Heart left ventricle (tissue), 16 donors: ENCODE data around the gene COMP. TPM values are rescaled to one million over a fixed set of nuclear protein-coding genes. Genes with fewer than 3 reads are reported as not detected.

Experiments used
- ATAC-seq, 4 donors: fragments of 200-7000 bp; cut with Tn5 transposase; one replicate each; pipeline ENCODE4 v1.9.1; 2020 to 2022; ENCODE audit warnings: moderate library complexity in 4 of 4, mild to moderate bottlenecking in 3 of 4, moderate number of reproducible peaks in 1 of 4
- DNase-seq, 5 donors: peaks; one replicate each; pipeline ENCODE4 v3.0.0-alpha.2; 2020
- H3K27ac ChIP-seq, 12 donors: fragments of 200-600 bp; sonication (generic) in 4 of 12; one replicate each; pipeline versions ENCODE4 v1.5.0 to v1.8.0; 2016 to 2022; ENCODE audit warnings: mild to moderate bottlenecking in 2 of 12
- H3K27me3 ChIP-seq, 9 donors: fragments of 200-600 bp; sonication (generic) in 2 of 9; one replicate each; pipeline versions ENCODE4 v1.5.1 to v1.8.0; 2016 to 2022; ENCODE audit warnings: mild to moderate bottlenecking in 3 of 9
- H3K36me3 ChIP-seq, 9 donors: fragments of 200-600 bp; sonication (generic) in 2 of 9; one replicate each; pipeline versions ENCODE4 v1.5.0 to v1.8.0; 2018 to 2022; ENCODE audit warnings: mild to moderate bottlenecking in 2 of 9
- H3K4me1 ChIP-seq, 12 donors: fragments of 200-600 bp; sonication (generic) in 4 of 12; one replicate each; pipeline versions ENCODE4 v1.5.0 to v1.8.0; 2016 to 2022; ENCODE audit warnings: mild to moderate bottlenecking in 3 of 12
- H3K4me3 ChIP-seq, 12 donors: fragments of 200-600 bp; sonication (generic) in 4 of 12; one replicate each; pipeline versions ENCODE4 v1.5.0 to v1.8.0; 2017 to 2022; ENCODE audit warnings: mild to moderate bottlenecking in 9 of 12, moderate library complexity in 4 of 12
- H3K9me3 ChIP-seq, 12 donors: fragments of 200-600 bp; sonication (generic) in 4 of 12; one replicate each; pipeline versions ENCODE4 v1.5.0 to v1.8.0; 2016 to 2022; ENCODE audit warnings: mild to moderate bottlenecking in 1 of 12
- CTCF ChIP-seq, 12 donors: fragments of 200-600 bp; sonication (generic) in 4 of 12; IDR thresholded peaks; one replicate each; pipeline versions ENCODE4 v1.5.0 to v1.8.0; 2018 to 2022; ENCODE audit warnings: antibody characterized with exemption in 12 of 12, mild to moderate bottlenecking in 5 of 12
- POLR2A ChIP-seq, 2 donors: fragments of 450-650 bp; IDR thresholded peaks; one replicate each; pipeline ENCODE4 v1.6.1; 2017; ENCODE audit warnings: antibody characterized with exemption in 2 of 2, mild to moderate bottlenecking in 2 of 2, moderate library complexity in 2 of 2
- WGBS, 4 donors: extraction: QIAGEN DNeasy Blood & Tissue Kit in 2 of 4; methylation state at CpG; one replicate each; pipeline versions ENCODE4 v1.1.5 to v1.1.7; 2013 to 2018; 5-methylcytosine and 5-hydroxymethylcytosine counted together
- intact Hi-C, 10 donors: fragments of 100-400 bp; cut with DNase I; formaldehyde crosslinking; loops; one replicate each; pipeline versions ENCODE4 v1.11.1 to v1.14.2; 2022
- polyA plus RNA-seq, 2 donors: library from polyadenylated mRNA; stranded (reverse); fragments of 200-250 nt; gene quantifications; one replicate each; pipeline ENCODE4 v1.2.3, GENCODE V29; 2013
- total RNA-seq, 9 donors: library from RNA; depleted of rRNA in 2 of 9; stranded (reverse); fragments of >200 nt in 2 of 9; fragmentation: NEBNext Ultra II Directional in 3 of 9; extraction: Animal tissue kit (Norgen Biotek cat#: 25700) in 3 of 9; gene quantifications; one replicate each; pipeline versions ENCODE4 v1.1.0 to v1.2.4, GENCODE V29; 2016 to 2023
- donor health status: ischemic (EF 13 %, LVEDD 7.1; RV severe dilation, severe dysfunction).
- donor health status: healthy with polysubstance abuse.
- donor health status: DM: no; HTN: yes; CAD: no.
- donor health status: DM: no; HTN: no; CAD: no.
- donor health status: ischemic (EF 25% LVEDD 6.9; RV normal size, moderate dysfunction).
- donor health status: ischemic (EF 25% LVEDD 5.7; RV mildly dilated, moderate dysfunction).
- donor health status: healthy.
- donor health status: DM: yes; HTN: yes; CAD: no.
- donor health status: ischemic (EF 35%, LVEDD 5.7; RV mildly dilated, moderate dysfunction).
- donor health status: nonischemic (EF 11% LVEDD 7.7; RV severe dilation, severe dysfunction).
- donor health status: DM: yes; HTN: yes; CAD: no.
- donor health status: PGD.
- donor health status: ischemic (EF 29% LVEDD 5.4; RV normal size, mild dysfunction).
- donor health status: nonischemic (EF 23%, LVEDD 6.1; RV moderate dilation, normal function).

COMP gene
- total and polyA plus RNA-seq, 11 donors, result 0.11 to 2.7 (median 0.46) TPM; not detected in 1

GRCh38 chr19:18764591-18765051, 26.5 kb downstream of the COMP start:
- no peak for TF ChIP-seq CTCF (IDR thresholded peaks at IDR 0.05)
- no peak for TF ChIP-seq POLR2A (IDR thresholded peaks at IDR 0.05)
- ATAC-seq (no peak), DNase-seq (no peak)
- H3K9me3 ChIP-seq, result no peaks in the 10 kb centered on the region
- H3K27ac ChIP-seq, result no peak overlapping the region
- peaks cover 0 to 20% (median 12%) of the 10 kb centered on the region in 12 donors for H3K4me1 ChIP-seq
- WGBS, 4 donors, result 80 to 97% (median 89%) methylated on average over 4 of the region's 4 CpGs
- H3K36me3 ChIP-seq, result peaks cover 0 to 11% (median 0%) of the 10 kb centered on the region in 9 donors
- H3K4me3 ChIP-seq, result no peak overlapping the region
- H3K27me3 ChIP-seq, result no peaks in the 10 kb centered on the region
- intact Hi-C loops, result no loop called here

GRCh38 chr19:18763674-18764590, 27.2 kb downstream of the COMP start:
- no peak overlapping the region for H3K4me3 ChIP-seq
- H3K27me3 ChIP-seq, result no peaks in the 10 kb centered on the region
- no peak overlapping the region for H3K27ac ChIP-seq
- peaks cover 0 to 20% (median 12%) of the 10 kb centered on the region in 12 donors for H3K4me1 ChIP-seq
- DNase-seq (no peak), ATAC-seq (no peak)
- H3K36me3 ChIP-seq, result peaks cover 0 to 11% (median 0%) of the 10 kb centered on the region in 9 donors
- H3K9me3 ChIP-seq, result no peaks in the 10 kb centered on the region
- 92 to 94% (median 93%) methylated on average over 31 to 41 of the region's 41 CpGs for WGBS, 4 donors
- intact Hi-C loops, result no loop called here
- TF ChIP-seq CTCF (IDR thresholded peaks at IDR 0.05) (no peak), POLR2A (IDR thresholded peaks at IDR 0.05) (no peak)

GRCh38 chr19:18762125-18763023, 28.7 kb downstream of the COMP start:
- TF ChIP-seq POLR2A (IDR thresholded peaks at IDR 0.05) (no peak), CTCF (IDR thresholded peaks at IDR 0.05) (no peak)
- H3K9me3 ChIP-seq, result no peaks in the 10 kb centered on the region
- H3K4me1 ChIP-seq, result peaks cover 0 to 20% (median 12%) of the 10 kb centered on the region in 12 donors
- no peaks in the 10 kb centered on the region for H3K27me3 ChIP-seq
- DNase-seq (peak in 4 of 5 donors; percentile 70 to 80 (median 74)), ATAC-seq (peak; percentile 76 to 93 (median 87))
- intact Hi-C loops, result no loop called here
- WGBS, 4 donors, result 34 to 39% (median 36%) methylated on average over 26 to 35 of the region's 35 CpGs
- H3K27ac ChIP-seq, result peak overlapping the region in 5 of 12 donors; percentile 22 to 69 (median 38)
- peak overlapping the region in 1 of 12 donors; percentile 21 for H3K4me3 ChIP-seq
- H3K36me3 ChIP-seq, result peaks cover 0 to 10% (median 0%) of the 10 kb centered on the region in 9 donors
